Measurements from ENCODE around the gene BABAM2. TPM values are rescaled to one million over a fixed set of nuclear protein-coding genes. Genes with fewer than 3 reads are reported as not detected.
A peak's percentile ranks its signal among the peaks of the same experiment; 100 is the strongest.

The BABAM2 gene
- total RNA-seq, 1 donor from 2014 or later, result 58.9 TPM

DNA sequence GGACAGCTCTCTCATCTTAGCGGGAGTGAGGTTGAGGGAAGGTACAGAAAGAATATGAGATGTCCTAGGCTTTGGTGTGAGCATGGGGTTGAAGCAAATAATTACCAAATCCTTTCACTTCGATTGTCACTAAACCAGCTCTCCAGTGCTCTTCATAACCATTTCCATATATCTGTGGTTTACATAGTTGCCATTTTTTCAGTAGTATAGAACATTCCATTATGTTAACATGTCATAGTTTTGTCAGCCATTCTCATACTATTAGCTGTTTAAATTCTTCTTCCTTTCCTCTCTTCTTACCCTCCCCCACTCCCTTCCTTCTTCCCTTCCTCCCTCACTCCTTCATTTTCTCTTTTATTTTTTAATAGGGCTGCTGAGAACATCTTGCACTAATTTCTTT lies 205.9 kb downstream of the BABAM2 start:
- Histone ChIP-seq H3K4me3 (no peak overlapping the region), H3K9me3 (replicated peaks) (no peaks in the 10 kb centered on the region), H3K36me3 (no peaks in the 10 kb centered on the region), H3K4me1 (peaks cover 36% of the 10 kb centered on the region), H3K27ac (replicated peaks) (no peak overlapping the region), H3K27me3 (ENCODE audit: low read depth) (no peaks in the 10 kb centered on the region)
- no peak for DNase-seq
- intact Hi-C loops (cut with micrococcal nuclease), result no loop called here
- TF ChIP-seq, protein P1, sequence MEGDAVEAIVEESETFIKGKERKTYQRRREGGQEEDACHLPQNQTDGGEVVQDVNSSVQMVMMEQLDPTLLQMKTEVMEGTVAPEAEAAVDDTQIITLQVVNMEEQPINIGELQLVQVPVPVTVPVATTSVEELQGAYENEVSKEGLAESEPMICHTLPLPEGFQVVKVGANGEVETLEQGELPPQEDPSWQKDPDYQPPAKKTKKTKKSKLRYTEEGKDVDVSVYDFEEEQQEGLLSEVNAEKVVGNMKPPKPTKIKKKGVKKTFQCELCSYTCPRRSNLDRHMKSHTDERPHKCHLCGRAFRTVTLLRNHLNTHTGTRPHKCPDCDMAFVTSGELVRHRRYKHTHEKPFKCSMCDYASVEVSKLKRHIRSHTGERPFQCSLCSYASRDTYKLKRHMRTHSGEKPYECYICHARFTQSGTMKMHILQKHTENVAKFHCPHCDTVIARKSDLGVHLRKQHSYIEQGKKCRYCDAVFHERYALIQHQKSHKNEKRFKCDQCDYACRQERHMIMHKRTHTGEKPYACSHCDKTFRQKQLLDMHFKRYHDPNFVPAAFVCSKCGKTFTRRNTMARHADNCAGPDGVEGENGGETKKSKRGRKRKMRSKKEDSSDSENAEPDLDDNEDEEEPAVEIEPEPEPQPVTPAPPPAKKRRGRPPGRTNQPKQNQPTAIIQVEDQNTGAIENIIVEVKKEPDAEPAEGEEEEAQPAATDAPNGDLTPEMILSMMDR (IDR thresholded peaks at IDR 0.05; ENCODE audit: borderline replicate concordance), result no peak

- Histone ChIP-seq H3K9me3 (replicated peaks) (no peaks in the 10 kb centered on the region), H3K27ac (replicated peaks) (no peak overlapping the region), H3K4me3 (no peak overlapping the region), H3K36me3 (no peaks in the 10 kb centered on the region), H3K27me3 (ENCODE audit: low read depth) (no peaks in the 10 kb centered on the region), H3K4me1 (peaks cover 51% of the 10 kb centered on the region)
- TF ChIP-seq, protein P1 (IDR thresholded peaks at IDR 0.05; ENCODE audit: borderline replicate concordance), result no peak
- intact Hi-C loops (cut with micrococcal nuclease), result no loop called here
- DNase-seq, result no peak
These were observed 208.1 kb downstream of the BABAM2 start for GRCh38 chr2:28098501-28099225.

GRCh38 chr2:28101123-28101522 lies 210.6 kb downstream of the BABAM2 start:
- no peaks in the 10 kb centered on the region for H3K36me3 ChIP-seq
- DNase-seq, result no peak
- TF ChIP-seq, protein P1 (IDR thresholded peaks at IDR 0.05; ENCODE audit: borderline replicate concordance), result no peak
- H3K4me1 ChIP-seq, result peaks cover 41% of the 10 kb centered on the region
- H3K27ac ChIP-seq (replicated peaks), result peak overlapping the region; percentile 80
- no peak overlapping the region for H3K4me3 ChIP-seq
- intact Hi-C loops (cut with micrococcal nuclease), result no loop called here
- no peaks in the 10 kb centered on the region for H3K27me3 ChIP-seq (ENCODE audit: low read depth)
- H3K9me3 ChIP-seq (replicated peaks), result no peaks in the 10 kb centered on the region

- Histone ChIP-seq H3K9me3 (replicated peaks) (no peaks in the 10 kb centered on the region), H3K27ac (replicated peaks) (peak overlapping the region; percentile 80), H3K4me1 (peaks cover 34% of the 10 kb centered on the region), H3K36me3 (no peaks in the 10 kb centered on the region), H3K4me3 (peak overlapping the region; percentile 40), H3K27me3 (ENCODE audit: low read depth) (no peaks in the 10 kb centered on the region)
- TF ChIP-seq, protein P1 (IDR thresholded peaks at IDR 0.05; ENCODE audit: borderline replicate concordance), result no peak
- DNase-seq, result no peak
- intact Hi-C loops (cut with micrococcal nuclease), result no loop called here
These were observed 211.4 kb downstream of the BABAM2 start for GRCh38 chr2:28101892-28102291.

- Histone ChIP-seq H3K36me3 (no peaks in the 10 kb centered on the region), H3K9me3 (replicated peaks) (no peaks in the 10 kb centered on the region), H3K4me1 (peaks cover 32% of the 10 kb centered on the region), H3K27ac (replicated peaks) (peak overlapping the region; percentile 80), H3K27me3 (ENCODE audit: low read depth) (no peaks in the 10 kb centered on the region), H3K4me3 (peak overlapping the region; percentile 40)
- TF ChIP-seq, protein P1 (IDR thresholded peaks at IDR 0.05; ENCODE audit: borderline replicate concordance), result no peak
- intact Hi-C loops (cut with micrococcal nuclease), result no loop called here
- DNase-seq, result no peak
These were observed 211.9 kb downstream of the BABAM2 start for GRCh38 chr2:28102455-28102874.

Data from left ventricle myocardium inferior (tissue), 1 donor.